NB4 (cell line): ENCODE results near the gene TNXB.
"Not testable (repeated sequence)": the region's sequence is repeated elsewhere in the genome, so short reads cannot be mapped to it uniquely, and the experiment has no call there.

Source experiments
- DNase-seq: peaks from one replicate; pipeline ENCODE4 v3.0.0; 2010; ENCODE audit warnings: low read depth
- H3K4me3 ChIP-seq: one replicate; pipeline ENCODE4 v1.5.1; 2011; ENCODE audit warnings: mild to moderate bottlenecking, low read depth, low read length, moderate library complexity
- CTCF ChIP-seq: IDR thresholded peaks from one replicate; pipeline ENCODE4 v1.5.1; 2012; ENCODE audit warnings: low read depth, low read length
- MAX ChIP-seq: IDR thresholded peaks from 2 replicates; pipeline ENCODE4 v1.6.1; 2011; ENCODE audit warnings: low read depth, low read length
- MYC ChIP-seq: IDR thresholded peaks from 2 replicates; pipeline ENCODE4 v1.6.1; 2011; ENCODE audit warnings: low read depth, low read length
- POLR2A ChIP-seq: IDR thresholded peaks from 2 replicates; pipeline ENCODE4 v1.6.1; 2011; ENCODE audit warnings: mild to moderate bottlenecking; ENCODE audit not compliant: insufficient read length; ENCODE audit errors: extremely low read depth

Gene TNXB

GRCh38 chr6:32108727-32109113, 418 bp downstream of the TNXB start:
- no peak overlapping the region for H3K4me3 ChIP-seq
- DNase-seq: no peak
- no peak for TF ChIP-seq MAX
- TF ChIP-seq MYC: no peak
- no peak for TF ChIP-seq POLR2A
- TF ChIP-seq CTCF: no peak

- no peak overlapping the region for H3K4me3 ChIP-seq
- DNase-seq: no peak
- TF ChIP-seq CTCF (no peak), POLR2A (no peak)
These were observed 977 bp downstream of the TNXB start for GRCh38 chr6:32108094-32108627.

GRCh38 chr6:32107406-32107805, 1.7 kb downstream of the TNXB start:
- H3K4me3 ChIP-seq: no peak overlapping the region
- TF ChIP-seq POLR2A: no peak
- TF ChIP-seq CTCF: no peak
- no peak for TF ChIP-seq MYC
- TF ChIP-seq MAX: no peak
- DNase-seq: no peak

GRCh38 chr6:32105433-32105832, 3.7 kb downstream of the TNXB start:
- DNase-seq: no peak
- H3K4me3 ChIP-seq: no peak overlapping the region
- TF ChIP-seq CTCF (no peak), MAX (peak; percentile 18; the same call in 1 of the 2 replicates), MYC (no peak), POLR2A (no peak)

- no peak for DNase-seq
- no peak overlapping the region for H3K4me3 ChIP-seq
- TF ChIP-seq POLR2A (no peak), CTCF (no peak), MYC (no peak), MAX (no peak)
These were observed 6.9 kb downstream of the TNXB start for GRCh38 chr6:32102255-32102654.

- H3K4me3 ChIP-seq, DNase-seq: not testable (repeated sequence)
These were observed 8.9 kb downstream of the TNXB start for GRCh38 chr6:32100251-32100650.
